ENCODE data around the gene FZD2.
A peak's percentile ranks its signal among the peaks of the same experiment; 100 is the strongest.
"Not testable (repeated sequence)": the region's sequence is repeated elsewhere in the genome, so short reads cannot be mapped to it uniquely, and the experiment has no call there.

Gene FZD2

DNA sequence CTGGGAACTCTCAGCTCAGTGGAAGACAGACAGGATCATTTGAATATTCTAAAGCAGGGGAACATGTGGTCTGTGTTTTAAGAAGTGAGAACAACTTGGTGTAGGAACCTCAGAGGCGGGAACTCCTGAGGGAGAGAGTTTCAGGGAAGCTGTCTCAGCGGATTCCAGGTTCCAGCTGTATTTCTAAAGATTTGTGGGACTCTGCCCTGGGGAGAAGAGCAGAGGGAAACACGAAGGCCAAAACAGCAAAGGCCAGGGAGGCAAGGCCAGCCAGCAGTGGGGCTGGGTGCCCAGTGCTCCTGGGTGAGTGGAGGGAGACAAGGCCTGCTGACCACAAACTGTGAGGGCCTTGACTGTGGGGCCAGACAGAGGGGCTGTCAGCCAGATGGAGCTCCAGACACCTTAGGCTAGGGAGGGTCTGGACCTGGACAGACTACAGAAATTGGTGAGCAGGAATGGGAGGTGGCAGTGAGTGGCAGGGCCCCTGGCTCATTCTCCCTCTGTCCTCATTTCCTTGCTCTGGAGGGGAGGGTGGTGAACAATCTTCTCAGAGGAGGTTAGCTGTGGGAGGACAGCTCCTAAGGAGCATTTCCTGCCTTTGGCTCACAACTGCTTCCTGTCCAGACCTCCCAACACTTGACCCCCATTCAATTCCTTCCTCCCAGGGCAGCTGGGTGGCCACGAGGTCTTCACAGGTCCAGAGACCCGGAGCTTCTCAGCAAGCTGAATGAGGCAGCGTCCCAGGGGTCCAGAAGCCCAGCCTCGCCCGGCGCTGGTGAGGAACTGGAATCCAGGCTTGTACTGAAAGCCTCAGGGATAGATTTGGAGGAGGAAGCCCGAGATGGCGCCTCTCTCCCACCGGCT, 21.0 kb upstream of the FZD2 start:
- peak; percentile 44 for DNase-seq (ENCODE audit: low read depth)
- peak overlapping the region; percentile 67 for H3K9ac ChIP-seq (ENCODE audit: low read length)
- H3K36me3 ChIP-seq (ENCODE audit: control insufficient read depth, insufficient read depth, low read length, severe bottlenecking): no peaks in the 10 kb centered on the region
- H3K4me3 ChIP-seq (ENCODE audit: low read length): no peak overlapping the region
- H3K4me1 ChIP-seq (ENCODE audit: control insufficient read depth, insufficient read depth, low read length): peaks cover 25% of the 10 kb centered on the region
- no peaks in the 10 kb centered on the region for H3K27me3 ChIP-seq (replicated peaks; ENCODE audit: control insufficient read depth, insufficient read depth, low read length)
- H3K9me3 ChIP-seq (ENCODE audit: control insufficient read depth, low read length): no peaks in the 10 kb centered on the region

DNA sequence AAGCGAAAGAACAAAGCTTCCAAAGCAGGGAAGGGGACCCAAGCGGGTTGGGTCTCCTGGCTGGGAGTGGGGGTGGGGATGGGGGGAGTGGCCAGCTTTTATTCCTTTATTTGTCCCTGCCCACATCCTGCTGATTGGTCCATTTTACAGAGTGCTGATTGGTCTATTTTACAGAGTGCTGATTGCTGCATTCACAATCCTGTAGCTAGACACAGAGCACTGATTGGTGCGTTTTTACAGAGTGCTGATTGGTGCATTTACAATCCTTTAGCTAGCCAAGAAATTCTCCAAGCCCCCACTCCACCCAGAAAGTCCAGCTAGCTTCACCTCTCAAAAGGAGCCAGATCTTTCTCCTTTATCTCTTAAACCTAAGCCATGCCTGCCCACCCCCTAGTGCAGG, 19.4 kb upstream of the FZD2 start:
- not testable (repeated sequence) for H3K27me3 ChIP-seq (replicated peaks; ENCODE audit: control insufficient read depth, insufficient read depth, low read length); H3K9me3 ChIP-seq (ENCODE audit: control insufficient read depth, low read length); H3K4me3 ChIP-seq (ENCODE audit: low read length); H3K9ac ChIP-seq (ENCODE audit: low read length); DNase-seq (ENCODE audit: low read depth); H3K36me3 ChIP-seq (ENCODE audit: control insufficient read depth, insufficient read depth, low read length, severe bottlenecking)
- peaks cover 34% of the 10 kb centered on the region for H3K4me1 ChIP-seq (ENCODE audit: control insufficient read depth, insufficient read depth, low read length)

DNA sequence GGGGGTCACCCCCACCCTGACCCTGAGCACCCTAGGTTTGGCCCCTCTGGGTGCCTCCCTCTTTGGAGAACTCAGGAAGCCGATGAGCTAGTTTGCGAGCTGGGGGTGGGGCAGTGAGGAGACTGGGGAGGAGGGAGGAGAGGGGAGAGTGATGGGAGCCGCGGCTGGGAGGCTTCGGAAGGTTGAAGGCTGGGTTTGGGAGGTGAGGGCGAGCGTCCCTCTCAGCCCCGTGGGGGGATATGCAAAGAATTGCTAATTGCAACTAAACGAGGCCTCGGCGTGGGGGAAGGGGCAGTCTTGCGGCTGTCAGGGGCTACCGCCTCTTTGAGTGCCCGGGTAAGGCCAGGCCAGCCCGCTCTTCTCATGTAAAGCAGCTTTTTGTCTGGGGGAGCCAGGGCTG, 17.6 kb upstream of the FZD2 start:
- no peaks in the 10 kb centered on the region for H3K9me3 ChIP-seq (ENCODE audit: control insufficient read depth, low read length)
- H3K27me3 ChIP-seq (replicated peaks; ENCODE audit: control insufficient read depth, insufficient read depth, low read length): no peaks in the 10 kb centered on the region
- DNase-seq (ENCODE audit: low read depth): no peak
- no peak overlapping the region for H3K4me3 ChIP-seq (ENCODE audit: low read length)
- no peak overlapping the region for H3K9ac ChIP-seq (ENCODE audit: low read length)
- H3K36me3 ChIP-seq (ENCODE audit: control insufficient read depth, insufficient read depth, low read length, severe bottlenecking): no peaks in the 10 kb centered on the region
- H3K4me1 ChIP-seq (ENCODE audit: control insufficient read depth, insufficient read depth, low read length): peaks cover 41% of the 10 kb centered on the region

DNA sequence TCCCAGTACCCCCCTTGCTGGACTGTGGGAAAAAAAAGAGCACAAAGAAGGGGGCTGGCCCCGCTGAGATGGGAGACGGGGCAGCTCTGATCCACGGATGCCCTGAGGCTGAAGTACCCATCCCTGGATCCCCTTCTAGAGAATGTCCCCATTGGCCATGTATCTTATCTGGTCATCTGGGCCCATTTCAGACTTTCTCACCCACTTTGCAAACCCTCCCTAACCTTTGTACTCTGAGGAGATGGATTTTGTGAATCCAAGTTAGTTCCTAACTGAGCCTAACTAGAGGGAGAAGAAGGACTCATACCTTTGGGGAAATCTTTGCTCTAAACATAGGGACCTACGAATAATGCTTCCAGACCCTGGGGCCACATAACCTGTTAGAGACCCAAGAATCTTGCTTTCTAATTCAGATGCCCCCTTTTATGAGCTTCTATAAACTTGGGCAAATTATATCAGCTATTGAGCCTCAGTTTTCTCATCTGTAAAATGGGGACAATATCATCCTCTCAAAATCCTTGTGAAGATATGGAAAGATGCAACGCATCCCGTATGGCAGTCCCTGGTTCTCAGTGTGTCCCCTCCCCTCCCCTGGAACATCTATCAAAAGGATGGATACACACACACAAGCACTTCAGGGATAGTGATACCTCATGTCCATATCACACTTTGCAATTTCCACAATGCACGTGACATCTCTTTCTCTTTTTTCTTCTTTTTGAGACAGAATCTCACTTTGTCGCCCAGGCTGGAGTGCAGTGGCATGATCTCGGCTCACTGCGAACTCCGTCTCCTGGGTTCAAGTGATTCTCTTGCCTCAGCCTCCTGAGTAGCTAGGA, 16.8 kb upstream of the FZD2 start:
- Histone ChIP-seq H3K9ac (ENCODE audit: low read length) (no peak overlapping the region), H3K36me3 (ENCODE audit: control insufficient read depth, insufficient read depth, low read length, severe bottlenecking) (no peaks in the 10 kb centered on the region), H3K9me3 (ENCODE audit: control insufficient read depth, low read length) (no peaks in the 10 kb centered on the region), H3K27me3 (replicated peaks; ENCODE audit: control insufficient read depth, insufficient read depth, low read length) (no peaks in the 10 kb centered on the region), H3K4me3 (ENCODE audit: low read length) (no peak overlapping the region), H3K4me1 (ENCODE audit: control insufficient read depth, insufficient read depth, low read length) (peaks cover 43% of the 10 kb centered on the region)
- no peak for DNase-seq (ENCODE audit: low read depth)

DNA sequence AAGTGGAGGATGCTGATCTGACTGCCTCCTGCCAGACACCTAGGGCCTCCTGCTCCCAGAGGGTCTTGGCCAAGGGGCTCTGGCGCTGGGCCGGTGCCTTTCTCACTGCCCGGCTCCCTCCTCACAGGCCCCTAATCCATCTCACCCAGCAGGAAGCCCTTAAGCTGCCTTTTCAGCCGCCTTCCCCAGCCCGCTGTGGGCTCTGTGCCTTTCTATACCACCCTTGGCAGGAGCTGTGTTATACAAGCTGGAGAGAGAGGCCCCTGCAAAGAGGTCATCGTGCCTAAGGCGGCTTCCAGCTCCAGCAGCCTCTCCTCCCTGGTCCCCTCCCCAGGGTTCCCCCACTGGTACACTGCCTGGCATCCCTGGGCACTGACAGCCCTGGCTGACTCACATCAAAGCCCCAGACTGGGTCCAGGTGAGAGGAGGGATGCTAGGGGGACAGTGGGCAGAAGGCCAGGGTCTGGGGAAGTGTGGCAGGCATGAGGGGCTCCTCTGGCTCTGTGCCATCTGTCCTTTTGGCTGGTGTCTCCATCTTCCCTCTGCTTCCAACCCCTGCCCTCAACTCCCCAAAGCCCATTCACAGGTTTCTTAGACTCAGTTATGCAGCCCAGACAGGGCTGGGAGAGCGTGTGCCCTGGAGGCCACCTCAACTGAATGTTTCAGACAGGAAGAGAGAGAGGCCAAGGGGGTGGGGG, 15.3 kb upstream of the FZD2 start:
- Histone ChIP-seq H3K4me1 (ENCODE audit: control insufficient read depth, insufficient read depth, low read length) (peaks cover 37% of the 10 kb centered on the region), H3K9ac (ENCODE audit: low read length) (peak overlapping the region; percentile 34), H3K36me3 (ENCODE audit: control insufficient read depth, insufficient read depth, low read length, severe bottlenecking) (no peaks in the 10 kb centered on the region), H3K4me3 (ENCODE audit: low read length) (no peak overlapping the region), H3K27me3 (replicated peaks; ENCODE audit: control insufficient read depth, insufficient read depth, low read length) (no peaks in the 10 kb centered on the region), H3K9me3 (ENCODE audit: control insufficient read depth, low read length) (no peaks in the 10 kb centered on the region)
- DNase-seq (ENCODE audit: low read depth): no peak

DNA sequence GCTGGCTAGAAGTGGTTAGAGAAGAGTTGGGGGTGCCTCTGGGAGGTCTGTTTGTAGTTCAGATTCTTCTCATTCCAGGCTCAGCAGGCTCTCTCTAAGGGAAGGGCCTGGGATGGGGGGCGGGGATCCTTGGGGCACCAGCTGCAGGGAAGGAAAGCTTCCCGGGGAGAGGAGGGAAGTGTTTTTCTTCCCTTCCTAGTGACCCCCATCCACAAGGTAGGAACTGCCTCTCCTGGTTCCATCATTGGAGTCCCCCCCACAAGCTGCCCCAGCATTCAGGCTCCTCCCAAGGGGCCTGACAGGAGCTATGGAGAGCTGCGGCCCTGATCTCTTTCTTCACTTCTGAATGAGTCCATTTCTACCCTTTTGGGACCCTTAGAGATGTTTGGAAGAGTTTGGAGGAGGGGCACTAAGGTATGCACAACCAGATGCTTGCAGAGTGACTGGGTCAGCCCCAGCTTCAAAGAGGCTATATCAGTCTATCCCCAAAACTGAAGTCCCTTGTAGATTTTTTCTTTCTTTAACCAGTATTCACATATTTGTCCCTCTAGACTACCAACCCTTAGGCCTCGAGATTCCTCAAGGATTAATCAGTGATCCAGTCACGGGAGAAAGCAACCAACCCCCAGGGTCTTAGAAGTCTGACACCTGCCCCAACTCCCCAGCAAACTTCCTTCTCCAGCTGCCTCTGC, 13.9 kb upstream of the FZD2 start:
- no peaks in the 10 kb centered on the region for H3K9me3 ChIP-seq (ENCODE audit: control insufficient read depth, low read length)
- no peaks in the 10 kb centered on the region for H3K27me3 ChIP-seq (replicated peaks; ENCODE audit: control insufficient read depth, insufficient read depth, low read length)
- H3K4me3 ChIP-seq (ENCODE audit: low read length): peak overlapping the region; percentile 31
- DNase-seq (ENCODE audit: low read depth): peak; percentile 88
- peak overlapping the region; percentile 76 for H3K9ac ChIP-seq (ENCODE audit: low read length)
- no peaks in the 10 kb centered on the region for H3K36me3 ChIP-seq (ENCODE audit: control insufficient read depth, insufficient read depth, low read length, severe bottlenecking)
- peaks cover 49% of the 10 kb centered on the region for H3K4me1 ChIP-seq (ENCODE audit: control insufficient read depth, insufficient read depth, low read length)

DNA sequence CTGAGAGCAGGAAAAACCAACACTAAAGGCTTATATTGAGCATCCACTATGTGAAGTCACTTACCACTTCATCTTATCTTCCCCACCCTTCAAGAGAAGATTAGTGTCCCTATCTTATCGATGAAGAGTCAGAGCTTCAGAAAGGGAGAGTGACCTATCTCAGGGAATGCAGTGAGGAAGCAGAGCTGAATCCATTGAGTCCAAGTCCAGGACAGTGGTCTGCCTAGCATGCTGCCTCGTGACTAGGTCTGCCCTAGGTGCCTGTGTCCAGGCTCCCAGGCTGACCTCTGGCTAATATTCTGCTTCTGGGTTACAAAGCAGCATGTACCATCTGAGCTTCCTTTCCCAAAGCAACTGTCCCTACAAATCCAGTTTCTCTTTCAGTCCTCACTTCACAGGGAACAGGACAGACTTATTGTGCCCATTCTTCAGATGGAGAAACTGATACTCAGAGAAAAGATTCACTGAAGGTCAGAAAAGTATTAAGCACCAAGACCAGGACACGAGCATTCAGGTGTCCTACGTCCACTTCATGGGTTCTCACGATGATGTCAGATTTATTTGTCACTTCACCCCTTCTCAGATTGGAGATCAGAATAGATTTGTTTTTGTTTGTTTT, 13.3 kb upstream of the FZD2 start:
- peaks cover 55% of the 10 kb centered on the region for H3K4me1 ChIP-seq (ENCODE audit: control insufficient read depth, insufficient read depth, low read length)
- H3K27me3 ChIP-seq (replicated peaks; ENCODE audit: control insufficient read depth, insufficient read depth, low read length): no peaks in the 10 kb centered on the region
- no peak for DNase-seq (ENCODE audit: low read depth)
- peak overlapping the region; percentile 76 for H3K9ac ChIP-seq (ENCODE audit: low read length)
- H3K4me3 ChIP-seq (ENCODE audit: low read length): no peak overlapping the region
- no peaks in the 10 kb centered on the region for H3K9me3 ChIP-seq (ENCODE audit: control insufficient read depth, low read length)
- no peaks in the 10 kb centered on the region for H3K36me3 ChIP-seq (ENCODE audit: control insufficient read depth, insufficient read depth, low read length, severe bottlenecking)

DNA sequence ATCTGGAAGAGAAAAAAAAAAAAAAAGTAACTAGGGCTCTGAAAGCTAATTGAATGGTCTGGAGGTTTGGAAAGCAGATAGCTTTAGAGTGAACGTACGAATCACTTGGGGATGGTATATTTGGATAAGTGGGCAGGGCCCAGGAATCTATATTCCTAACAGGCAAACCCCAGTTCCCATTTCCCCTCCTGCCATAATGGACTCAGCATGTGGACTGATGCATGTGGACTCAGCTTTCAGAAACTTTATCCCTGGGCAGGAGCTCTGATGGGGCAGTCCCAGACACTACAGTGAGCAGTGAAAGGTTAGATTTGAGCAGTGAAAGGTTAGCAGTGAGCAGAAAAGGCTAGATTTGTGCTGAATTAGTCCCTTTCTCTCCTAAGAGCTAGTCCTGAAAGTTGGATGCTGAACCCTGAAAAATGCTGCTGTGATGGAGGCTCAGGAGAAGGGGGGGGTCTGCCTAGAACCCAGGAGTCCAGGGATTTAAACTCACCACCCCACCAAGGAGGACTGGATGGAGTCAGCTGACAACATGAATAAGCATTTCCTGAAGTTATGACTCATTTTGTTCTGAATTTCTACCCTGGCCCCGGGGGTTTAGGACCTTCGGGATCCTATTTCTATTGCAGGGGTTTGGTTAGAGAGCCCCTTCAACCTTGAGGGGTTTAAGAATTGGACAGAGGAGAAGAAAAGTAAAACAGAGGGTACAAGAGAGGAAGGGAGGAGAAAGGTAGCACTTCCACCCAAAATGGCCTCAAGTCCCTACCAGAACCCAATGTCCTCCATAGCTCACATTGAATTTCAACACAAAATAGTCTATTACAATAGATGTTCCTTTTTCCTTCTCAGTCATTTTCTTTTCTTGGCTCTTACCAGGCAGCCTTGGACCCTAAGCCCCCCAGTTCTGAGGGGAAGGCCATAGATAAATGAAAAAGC, 10.3 kb upstream of the FZD2 start:
- Histone ChIP-seq H3K27me3 (replicated peaks; ENCODE audit: control insufficient read depth, insufficient read depth, low read length) (no peaks in the 10 kb centered on the region), H3K9me3 (ENCODE audit: control insufficient read depth, low read length) (no peaks in the 10 kb centered on the region), H3K4me1 (ENCODE audit: control insufficient read depth, insufficient read depth, low read length) (peaks cover 61% of the 10 kb centered on the region), H3K4me3 (ENCODE audit: low read length) (peak overlapping the region; percentile 15), H3K9ac (ENCODE audit: low read length) (peak overlapping the region; percentile 72), H3K36me3 (ENCODE audit: control insufficient read depth, insufficient read depth, low read length, severe bottlenecking) (no peaks in the 10 kb centered on the region)
- DNase-seq (ENCODE audit: low read depth): peak; percentile 80

DNA sequence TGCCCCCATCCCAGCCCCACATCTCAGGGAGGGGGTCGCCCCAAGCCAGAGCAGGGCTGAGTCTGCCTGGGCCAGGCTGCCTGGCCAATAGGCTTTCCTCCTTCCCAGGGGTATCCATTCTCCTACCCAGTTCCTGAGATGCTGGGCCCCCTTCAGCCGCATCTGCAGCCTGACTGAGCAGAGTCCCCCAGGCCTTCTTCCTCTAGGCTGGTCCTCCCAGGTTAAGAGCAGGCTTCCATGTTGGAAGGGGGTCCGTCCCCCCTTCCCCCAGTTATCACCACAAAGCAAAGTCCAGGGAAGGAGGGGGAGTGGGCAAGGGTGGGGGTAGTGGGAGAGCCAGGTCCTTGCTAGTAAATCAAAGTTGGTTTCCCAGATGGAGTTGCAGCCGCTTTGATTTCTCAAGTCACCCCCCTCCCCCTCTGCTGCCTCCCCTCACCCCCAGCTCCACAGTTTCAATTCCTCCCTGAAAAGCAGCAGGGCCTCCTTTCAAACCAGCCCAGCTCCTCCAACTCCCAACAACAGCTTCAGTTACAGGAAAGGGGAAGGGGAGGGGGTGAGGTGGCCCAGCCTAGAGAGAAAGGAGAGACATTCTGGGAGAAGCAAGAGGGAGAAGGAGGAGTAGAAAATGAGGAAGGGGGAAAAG, 9.5 kb upstream of the FZD2 start:
- peak overlapping the region; percentile 15 for H3K4me3 ChIP-seq (ENCODE audit: low read length)
- DNase-seq (ENCODE audit: low read depth): peak; percentile 60

More for the DNA sequence above, 9.5 kb upstream of the FZD2 start:
- H3K9ac ChIP-seq (ENCODE audit: low read length): peak overlapping the region; percentile 49
- H3K36me3 ChIP-seq (ENCODE audit: control insufficient read depth, insufficient read depth, low read length, severe bottlenecking): no peaks in the 10 kb centered on the region
- H3K27me3 ChIP-seq (replicated peaks; ENCODE audit: control insufficient read depth, insufficient read depth, low read length): no peaks in the 10 kb centered on the region
- no peaks in the 10 kb centered on the region for H3K9me3 ChIP-seq (ENCODE audit: control insufficient read depth, low read length)
- H3K4me1 ChIP-seq (ENCODE audit: control insufficient read depth, insufficient read depth, low read length): peaks cover 61% of the 10 kb centered on the region

Data from adipocyte (in vitro differentiated cells).